ENCODE measurements around the gene EMP2.
"Not testable (repeated sequence)": the region's sequence is repeated elsewhere in the genome, so short reads cannot be mapped to it uniquely, and the experiment has no call there.

Gene EMP2

GRCh38 chr16:10579965-10580882, at the start of gene EMP2:
Gene EMP2, minus strand, starts transcription at chr16:10580598. Its CDS starts 32,981 bp downstream, at chr16:10547617.
- H3K4me3 ChIP-seq (ENCODE audit: low read length), result peak within 1 kb of the TSS; percentile 22
- TF ChIP-seq ZNF274 (IDR thresholded peaks at IDR 0.05; ENCODE audit: low read depth, low read length), result no peak

- no peak for TF ChIP-seq ZNF274 (IDR thresholded peaks at IDR 0.05; ENCODE audit: low read depth, low read length)
Measured at GRCh38 chr16:10629592-10629963, 49.2 kb upstream of the EMP2 start.

GRCh38 chr16:10625595-10626357, 45.4 kb upstream of the EMP2 start:
- H3K4me3 ChIP-seq (ENCODE audit: low read length), result no peak overlapping the region
- no peak for TF ChIP-seq ZNF274 (IDR thresholded peaks at IDR 0.05; ENCODE audit: low read depth, low read length)

More at GRCh38 chr16:10629592-10629963, 49.2 kb upstream of the EMP2 start:
- H3K4me3 ChIP-seq (ENCODE audit: low read length), result no peak overlapping the region

GRCh38 chr16:10624527-10624926, 44.1 kb upstream of the EMP2 start:
- H3K4me3 ChIP-seq (ENCODE audit: low read length), result no peak overlapping the region
- no peak for TF ChIP-seq ZNF274 (IDR thresholded peaks at IDR 0.05; ENCODE audit: low read depth, low read length)

GRCh38 chr16:10623059-10623458, 42.7 kb upstream of the EMP2 start:
- H3K4me3 ChIP-seq (ENCODE audit: low read length), result no peak overlapping the region
- TF ChIP-seq ZNF274 (IDR thresholded peaks at IDR 0.05; ENCODE audit: low read depth, low read length), result no peak

GRCh38 chr16:10622036-10622921, 41.9 kb upstream of the EMP2 start:
- no peak overlapping the region for H3K4me3 ChIP-seq (ENCODE audit: low read length)
- no peak for TF ChIP-seq ZNF274 (IDR thresholded peaks at IDR 0.05; ENCODE audit: low read depth, low read length)

- H3K4me3 ChIP-seq (ENCODE audit: low read length), result not testable (repeated sequence)
Measured at GRCh38 chr16:10621216-10621949, 41.0 kb upstream of the EMP2 start.

- TF ChIP-seq ZNF274 (IDR thresholded peaks at IDR 0.05; ENCODE audit: low read depth, low read length), result no peak
- no peak overlapping the region for H3K4me3 ChIP-seq (ENCODE audit: low read length)
Measured at GRCh38 chr16:10620120-10620519, 39.7 kb upstream of the EMP2 start.

- TF ChIP-seq ZNF274 (IDR thresholded peaks at IDR 0.05; ENCODE audit: low read depth, low read length), result no peak
- H3K4me3 ChIP-seq (ENCODE audit: low read length), result no peak overlapping the region
Measured at GRCh38 chr16:10619271-10619849, 39.0 kb upstream of the EMP2 start.

- TF ChIP-seq ZNF274 (IDR thresholded peaks at IDR 0.05; ENCODE audit: low read depth, low read length), result no peak
- H3K4me3 ChIP-seq (ENCODE audit: low read length), result no peak overlapping the region
Measured at GRCh38 chr16:10618710-10619209, 38.4 kb upstream of the EMP2 start.

- no peak overlapping the region for H3K4me3 ChIP-seq (ENCODE audit: low read length)
- TF ChIP-seq ZNF274 (IDR thresholded peaks at IDR 0.05; ENCODE audit: low read depth, low read length), result no peak
Measured at GRCh38 chr16:10617662-10618420, 37.4 kb upstream of the EMP2 start.
